GM21737 (cell line): ENCODE measurements around the gene UNC5A.

Source experiments
- ATAC-seq: cut with Tn5 transposase; IDR thresholded peaks from one replicate; pipeline ENCODE4 v1.9.1; 2021; ENCODE audit warnings: mild to moderate bottlenecking, moderate library complexity; ENCODE audit not compliant: unreplicated experiment

Gene UNC5A

DNA sequence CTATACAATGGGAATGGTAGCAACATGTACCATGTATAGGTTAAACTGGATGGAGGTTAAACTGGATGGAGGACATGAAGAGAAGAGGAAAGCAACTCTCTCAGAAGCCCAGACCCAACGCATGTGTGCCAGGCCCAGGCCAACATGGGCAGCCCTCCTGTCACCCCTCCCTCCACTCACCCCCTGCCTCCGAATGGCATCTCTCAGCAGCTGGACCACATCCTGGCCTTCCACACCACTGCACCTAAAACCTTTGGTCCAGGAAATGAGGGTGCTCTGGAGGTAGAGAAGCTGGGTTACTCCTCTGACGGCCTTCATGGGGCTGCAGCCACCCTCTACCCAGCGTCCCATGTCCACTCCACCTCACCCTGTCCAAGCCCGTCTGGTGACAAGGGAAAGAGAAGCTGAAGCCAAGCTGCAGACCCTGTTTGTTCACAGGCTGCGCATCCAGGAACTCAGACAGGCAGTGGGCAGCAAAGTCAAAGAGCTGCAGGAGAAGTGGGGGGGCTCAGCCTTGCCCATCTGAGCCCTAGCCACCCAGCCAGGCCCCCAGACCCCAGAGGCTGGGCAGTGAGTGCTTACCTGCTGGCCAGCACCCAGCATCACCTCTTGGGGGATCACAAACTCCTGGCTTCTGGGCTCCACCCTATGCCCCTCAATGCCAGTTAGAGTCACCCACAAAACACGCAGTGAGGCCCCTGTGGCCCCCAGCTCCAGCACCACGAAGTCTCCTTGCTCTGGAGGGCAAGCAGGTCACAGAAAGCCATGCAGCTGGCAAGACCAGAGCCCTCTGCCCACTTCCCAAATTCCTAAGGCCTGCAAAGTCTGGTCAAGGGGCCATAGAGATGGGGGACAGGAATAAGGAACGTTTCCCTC is 80.3 kb downstream of the UNC5A start:
- ATAC-seq: no peak

DNA sequence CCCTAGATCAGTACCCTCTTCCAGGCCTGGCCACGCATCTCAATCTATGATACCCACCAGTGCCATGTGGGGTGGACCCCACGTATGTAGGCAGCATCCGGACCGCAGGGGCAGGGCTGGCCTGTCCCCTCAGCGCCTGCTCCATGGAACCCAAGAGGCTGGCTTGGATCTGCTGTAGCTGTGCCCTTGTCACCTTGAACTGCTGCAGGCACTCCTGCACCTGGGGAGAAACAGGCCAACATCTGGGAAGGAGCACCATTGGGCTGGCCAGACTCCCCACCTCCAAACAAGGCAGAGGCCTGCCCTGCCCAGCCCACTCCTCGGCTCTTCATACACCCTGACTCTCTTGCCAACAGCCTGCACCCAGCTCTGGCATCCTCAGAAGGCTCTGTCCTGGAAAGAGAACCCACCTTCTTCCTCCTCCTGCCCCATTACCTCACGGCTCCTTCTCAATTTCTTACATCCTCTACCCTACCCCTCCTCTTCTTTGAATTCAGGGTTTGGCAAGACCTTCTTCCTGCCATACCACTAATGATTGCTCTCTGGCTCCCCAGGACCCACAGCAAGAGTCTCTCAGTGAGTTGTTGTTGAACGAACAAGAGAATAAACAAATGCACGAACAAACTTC is 81.1 kb downstream of the UNC5A start:
- ATAC-seq: no peak

DNA sequence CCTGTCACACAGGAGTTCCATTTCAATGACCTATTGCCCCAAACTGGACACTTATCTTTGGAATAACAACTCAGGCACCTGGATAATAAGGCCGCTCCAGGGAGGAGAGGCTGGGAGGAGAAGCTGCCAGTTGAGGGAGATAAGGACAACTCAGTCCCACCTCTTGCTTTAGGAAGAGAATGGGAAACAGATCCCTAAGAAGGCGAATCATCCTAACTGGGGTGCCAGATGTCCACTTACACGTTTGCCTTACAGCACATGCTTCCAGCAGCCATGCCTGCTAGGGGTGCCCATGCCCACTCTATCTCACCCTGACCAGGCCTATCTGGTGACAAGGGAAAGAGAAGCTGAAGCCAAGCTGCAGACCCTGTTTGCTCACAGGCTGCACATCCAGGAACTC is 82.3 kb downstream of the UNC5A start:
- ATAC-seq: no peak

DNA sequence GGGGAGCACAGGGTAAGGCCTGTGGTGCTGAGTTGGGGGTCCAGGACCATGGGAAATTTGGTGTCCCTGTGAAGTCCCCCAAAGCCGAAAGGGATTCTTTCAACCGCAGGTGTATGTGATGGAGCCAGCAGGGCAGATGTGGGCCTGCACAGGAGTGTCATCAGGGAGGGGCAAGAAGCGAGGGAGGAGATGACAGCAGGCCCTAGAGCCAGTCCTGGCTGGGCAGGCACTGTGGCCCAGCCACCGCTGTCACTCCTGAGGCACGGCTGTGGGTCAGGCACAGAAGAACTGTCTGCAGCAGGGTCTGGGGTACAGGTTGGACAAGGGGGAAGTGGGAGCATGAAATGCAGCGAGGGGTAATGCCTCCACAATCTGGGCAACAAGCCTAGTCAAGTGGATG is 83.9 kb downstream of the UNC5A start:
- ATAC-seq: no peak

DNA sequence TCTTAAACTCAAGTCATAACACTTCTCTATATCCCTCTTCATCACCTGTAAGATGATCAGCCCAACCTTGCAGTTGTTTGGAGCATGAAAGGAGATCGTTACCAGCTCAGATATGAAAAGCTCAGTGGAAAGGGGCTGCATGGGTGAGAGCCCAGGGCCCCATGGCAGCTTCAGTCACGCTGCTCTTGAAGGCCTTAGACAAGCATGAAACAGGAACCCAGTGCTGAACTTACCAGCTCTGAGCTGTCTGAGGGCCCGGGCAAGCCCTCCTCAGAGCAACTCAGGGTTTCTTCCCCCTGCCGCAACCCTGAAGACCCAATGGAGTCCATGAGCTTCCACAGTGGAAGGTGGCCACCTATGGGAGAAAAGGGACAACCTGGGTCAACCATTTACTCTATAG is 85.5 kb downstream of the UNC5A start:
- no peak for ATAC-seq

DNA sequence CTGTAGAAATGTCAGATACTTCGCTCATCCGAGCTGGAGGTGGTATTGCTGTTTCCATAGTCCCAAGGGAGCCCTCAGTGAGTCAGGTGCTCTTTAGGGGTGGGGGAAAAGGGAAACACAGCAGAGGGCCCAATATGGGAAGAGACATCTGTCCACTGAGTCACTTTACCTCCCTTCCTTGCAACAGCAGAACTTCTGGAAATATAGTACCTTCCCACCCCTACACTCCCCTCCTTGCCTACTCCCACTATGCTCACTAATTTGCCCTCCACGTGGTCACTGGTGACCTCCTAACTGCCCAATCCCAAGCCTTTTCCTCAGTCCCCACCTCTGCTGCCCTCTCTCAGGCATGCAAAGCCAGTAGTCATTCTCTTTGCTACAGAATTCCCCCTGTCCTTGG is 86.9 kb downstream of the UNC5A start:
- no peak for ATAC-seq

DNA sequence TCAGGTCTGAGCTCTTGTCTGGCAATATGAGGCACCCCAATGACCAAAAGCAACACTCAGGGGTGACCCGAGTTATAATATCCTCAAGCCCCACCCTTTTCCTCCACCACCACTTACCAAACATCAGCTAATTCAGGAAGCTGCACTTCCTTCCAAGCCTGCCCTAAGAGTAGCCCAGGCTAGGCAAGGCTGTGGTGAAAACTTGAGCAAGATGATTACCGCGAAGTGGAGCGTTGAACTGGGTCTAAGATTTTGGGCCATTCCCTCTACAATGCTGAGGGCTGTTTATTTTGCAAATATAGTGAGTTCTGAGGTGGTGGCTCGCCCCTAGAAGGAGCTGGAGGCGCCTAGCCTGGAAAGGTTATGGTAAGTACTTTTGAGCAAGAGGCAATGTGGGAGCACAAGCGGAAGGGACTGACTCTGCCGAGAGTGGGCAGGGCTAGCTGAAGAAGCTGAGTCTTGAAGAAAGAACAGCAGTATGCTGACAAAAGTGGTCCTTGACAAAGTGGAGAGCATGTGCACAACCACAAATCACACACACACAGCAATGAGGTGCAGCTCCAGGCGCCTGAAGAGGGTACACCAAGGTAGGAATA is 89.0 kb downstream of the UNC5A start, which contains the start of gene HK3:
TSS of gene HK3 (minus strand) at position 51 of the 596 bp plus-strand sequence. CDS start 3,187 bp downstream, outside the sequence.
- ATAC-seq: no peak

DNA sequence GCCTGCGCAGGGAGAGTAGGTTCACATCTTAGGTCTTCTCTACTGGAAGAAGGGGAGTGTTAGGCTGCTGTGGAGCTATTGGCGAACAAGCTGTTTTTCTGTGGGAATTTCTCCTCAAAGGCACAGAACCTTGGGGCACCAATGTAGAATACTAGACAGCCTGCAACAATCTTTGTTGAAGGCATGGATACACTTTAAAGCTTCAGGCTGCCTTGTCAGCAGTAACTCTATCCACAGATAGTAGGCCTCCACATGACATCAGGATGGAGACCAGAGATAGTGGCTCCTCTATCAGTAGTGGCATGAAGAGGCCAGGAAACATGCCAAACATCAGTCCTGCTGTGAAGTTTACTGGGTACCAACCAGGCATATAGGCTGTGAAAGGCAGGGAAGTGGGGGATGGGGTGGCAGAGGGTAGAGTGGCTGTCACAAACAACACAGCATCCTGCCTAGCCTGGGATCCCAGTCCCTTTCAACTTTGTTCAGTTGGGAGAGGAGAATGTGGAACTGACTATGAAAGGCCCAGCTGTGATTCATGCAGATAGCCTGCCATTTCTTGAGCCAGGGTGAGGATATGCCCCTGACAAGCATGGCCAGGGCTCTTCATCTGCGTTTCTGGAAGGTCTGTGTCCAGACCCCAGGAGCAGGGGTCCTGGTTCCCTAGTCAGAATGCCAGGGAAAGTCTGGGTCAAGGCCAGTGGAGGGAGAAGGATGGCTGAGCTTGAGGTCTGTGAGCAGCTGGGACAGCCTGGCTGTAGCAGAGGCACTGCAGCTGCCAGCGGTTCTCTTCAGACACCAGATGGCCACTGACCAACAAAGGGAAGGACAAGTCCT is 89.8 kb downstream of the UNC5A start:
- no peak for ATAC-seq

DNA sequence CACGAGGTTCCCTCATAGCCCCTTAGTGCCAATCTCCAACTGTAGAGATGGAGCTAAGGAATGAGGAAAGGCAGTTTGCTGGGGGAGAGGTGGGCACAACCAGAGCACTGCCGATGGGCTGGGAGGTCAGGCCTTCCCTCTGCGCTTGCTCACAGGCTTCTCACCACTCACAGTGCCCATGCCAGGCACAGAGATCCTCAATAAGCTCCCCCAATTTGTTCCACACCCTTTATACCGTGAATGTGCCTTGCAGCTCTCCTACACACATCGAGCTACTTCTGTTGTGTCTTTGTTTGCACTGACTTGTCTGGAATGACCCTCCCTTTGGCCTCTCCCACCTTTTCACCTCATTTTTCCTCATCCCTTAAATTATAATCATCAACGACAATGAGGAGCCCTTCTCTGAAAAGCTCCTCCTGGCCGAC is 90.4 kb downstream of the UNC5A start:
- no peak for ATAC-seq

DNA sequence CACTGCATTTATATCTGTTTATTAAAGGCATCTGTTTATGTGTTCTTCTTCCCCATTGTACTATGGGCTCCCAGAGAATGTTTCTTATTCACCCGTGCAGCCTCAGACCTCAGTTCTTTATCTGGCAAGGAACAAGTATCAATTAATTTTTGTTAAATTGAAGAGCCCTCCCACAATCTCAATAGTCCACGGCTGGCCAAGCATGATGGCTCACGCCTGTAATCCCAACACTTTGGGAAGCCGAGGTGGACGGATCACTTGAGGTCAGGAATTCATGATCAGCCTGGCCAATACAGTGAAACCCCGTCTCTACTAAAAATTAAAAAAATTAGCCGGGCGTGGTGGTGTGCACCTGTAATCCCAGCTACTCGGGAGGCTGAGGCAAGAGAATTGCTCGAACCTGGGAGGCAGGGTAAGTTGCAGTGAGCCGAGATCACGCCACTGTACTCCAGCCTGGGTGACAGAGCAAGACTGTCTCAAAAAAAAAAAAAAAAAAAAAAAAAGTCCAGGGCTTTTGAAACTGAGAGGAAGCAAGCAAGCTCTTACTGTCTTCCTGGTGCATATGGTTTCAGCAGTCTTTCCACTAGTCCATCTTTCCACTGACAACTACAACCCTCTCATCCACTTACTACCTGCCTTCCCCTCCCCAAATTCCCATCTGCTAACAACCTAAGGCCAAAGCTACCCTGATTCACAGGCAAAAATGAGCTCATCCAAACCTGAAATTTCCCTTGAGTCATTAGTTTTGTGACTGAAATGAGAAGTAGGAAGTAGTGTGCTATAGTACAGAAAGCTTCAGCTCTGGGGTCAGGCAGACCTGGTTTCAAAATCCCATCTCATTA is 91.1 kb downstream of the UNC5A start:
- ATAC-seq: peak; percentile 48

DNA sequence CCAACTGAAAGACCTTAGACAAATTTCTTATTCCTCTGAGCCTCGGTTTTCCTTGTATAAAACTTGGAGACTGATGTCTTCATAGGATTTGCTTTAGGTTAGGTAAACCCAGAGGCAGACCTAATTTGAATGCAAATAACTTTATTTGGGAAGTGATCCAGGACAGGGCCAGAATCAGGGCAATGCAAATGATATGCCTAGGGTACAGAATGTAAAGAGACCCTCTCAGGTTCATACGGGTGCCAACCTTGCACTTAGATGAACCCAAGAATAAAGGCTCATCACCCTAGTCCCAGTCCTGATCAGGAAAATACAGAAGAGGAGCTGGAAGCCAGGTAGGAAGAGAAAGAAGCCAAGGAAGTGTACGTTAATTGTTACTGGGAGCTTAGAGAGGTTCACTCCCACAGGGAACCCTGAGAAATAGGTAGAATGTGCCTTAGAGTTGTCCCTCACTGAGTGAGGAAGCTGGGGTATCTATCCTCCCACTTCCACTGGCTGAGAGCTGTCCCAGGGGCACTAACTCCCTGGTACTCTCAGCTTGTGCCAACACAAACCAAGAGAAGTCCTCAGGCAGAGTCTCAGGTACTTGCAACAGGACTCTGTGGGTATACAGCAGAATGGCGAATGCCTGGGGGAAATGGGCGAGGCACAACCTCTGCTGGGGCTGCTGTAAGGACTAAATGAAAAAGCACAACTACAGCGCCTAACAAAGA is 91.9 kb downstream of the UNC5A start:
- no peak for ATAC-seq

DNA sequence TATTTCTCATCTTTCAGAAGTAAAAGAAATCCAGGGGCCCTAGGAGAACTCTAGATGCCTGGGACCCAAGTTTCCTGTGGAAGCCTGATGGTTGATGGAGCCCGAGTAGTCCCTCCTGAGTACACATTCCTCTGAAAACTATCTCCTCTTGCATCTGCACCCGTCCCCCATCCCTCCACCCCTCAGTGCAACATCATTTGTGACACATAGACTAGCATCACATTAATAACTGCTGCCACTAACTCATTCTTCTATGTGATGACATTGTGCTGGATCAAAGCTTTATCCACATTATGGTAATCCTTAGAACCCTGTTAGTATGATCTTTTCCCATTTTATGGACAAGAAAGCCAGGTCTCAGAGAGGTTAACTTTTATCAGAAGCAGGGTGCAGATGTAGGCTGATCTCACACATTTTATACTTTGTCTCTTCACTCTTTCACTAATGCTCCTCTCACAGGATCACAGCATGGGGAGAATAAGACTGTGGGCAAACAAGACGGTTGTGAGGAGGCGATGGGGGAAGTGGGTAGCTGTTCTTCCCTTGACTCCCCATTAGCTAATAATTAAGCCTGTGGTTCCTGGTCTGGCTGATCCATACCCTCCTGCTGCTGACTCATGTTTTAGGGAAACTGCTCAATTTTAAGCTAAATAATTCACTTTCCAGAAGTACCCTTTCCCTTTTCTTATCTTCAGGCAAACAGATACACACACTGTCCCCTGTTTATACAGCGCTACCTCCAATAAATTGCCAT is 92.7 kb downstream of the UNC5A start:
- no peak for ATAC-seq

DNA sequence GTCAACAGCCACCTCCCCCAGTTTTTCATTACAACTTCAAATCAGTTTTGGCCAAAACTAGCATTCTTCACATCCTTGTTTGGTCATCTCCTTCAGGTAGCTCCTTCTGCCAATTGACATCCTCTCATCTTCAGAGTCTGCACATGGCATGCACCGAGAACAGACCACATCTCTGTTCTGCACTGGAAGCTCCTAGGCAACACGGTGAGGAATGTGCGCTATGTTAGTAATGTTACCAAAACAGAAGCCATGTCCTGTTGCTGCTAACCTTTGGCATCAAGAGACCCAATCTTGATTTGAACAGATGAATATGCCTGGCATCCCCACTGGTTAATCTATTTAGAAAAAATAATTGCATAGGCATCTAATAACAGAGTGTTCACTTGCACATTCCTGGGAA is 93.9 kb downstream of the UNC5A start:
- no peak for ATAC-seq

DNA sequence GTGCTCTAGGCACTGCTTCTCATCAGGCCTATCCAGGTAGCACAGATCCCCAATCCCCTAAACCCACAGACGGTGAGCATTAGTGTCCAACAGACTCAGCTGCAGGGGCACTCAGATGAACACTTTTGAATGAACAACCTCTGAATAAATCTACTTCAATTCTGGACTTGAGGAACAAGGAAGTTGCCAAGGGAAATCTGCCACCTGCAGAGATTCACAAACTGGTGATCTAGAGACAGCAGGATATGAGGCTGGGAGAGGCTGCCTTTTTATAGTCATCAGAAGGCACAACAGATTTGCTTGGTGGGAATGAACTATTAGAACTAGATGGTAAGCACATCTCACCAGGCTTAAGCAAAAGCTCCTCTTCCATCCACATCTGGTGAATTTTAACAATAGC is 95.8 kb downstream of the UNC5A start:
- ATAC-seq: no peak

DNA sequence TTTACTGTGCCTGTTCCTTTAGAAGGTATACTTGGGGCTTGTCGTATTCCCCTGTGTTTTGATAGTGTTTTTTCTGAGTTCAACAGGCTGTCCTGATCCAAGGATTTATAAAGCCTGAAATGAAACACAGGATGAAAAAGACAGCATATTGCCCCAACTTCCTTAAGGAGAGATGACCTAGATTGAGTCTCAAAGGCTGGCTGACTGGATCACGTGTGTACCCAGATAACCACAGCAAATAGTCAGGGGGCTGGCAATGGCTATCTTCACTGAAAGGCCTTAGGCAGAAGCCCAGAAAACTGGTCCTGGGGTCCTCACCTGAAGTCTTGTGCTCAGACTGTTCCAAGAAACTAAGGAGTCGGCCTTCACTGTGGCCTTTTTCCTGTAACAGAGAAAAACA is 96.4 kb downstream of the UNC5A start:
- ATAC-seq: no peak

DNA sequence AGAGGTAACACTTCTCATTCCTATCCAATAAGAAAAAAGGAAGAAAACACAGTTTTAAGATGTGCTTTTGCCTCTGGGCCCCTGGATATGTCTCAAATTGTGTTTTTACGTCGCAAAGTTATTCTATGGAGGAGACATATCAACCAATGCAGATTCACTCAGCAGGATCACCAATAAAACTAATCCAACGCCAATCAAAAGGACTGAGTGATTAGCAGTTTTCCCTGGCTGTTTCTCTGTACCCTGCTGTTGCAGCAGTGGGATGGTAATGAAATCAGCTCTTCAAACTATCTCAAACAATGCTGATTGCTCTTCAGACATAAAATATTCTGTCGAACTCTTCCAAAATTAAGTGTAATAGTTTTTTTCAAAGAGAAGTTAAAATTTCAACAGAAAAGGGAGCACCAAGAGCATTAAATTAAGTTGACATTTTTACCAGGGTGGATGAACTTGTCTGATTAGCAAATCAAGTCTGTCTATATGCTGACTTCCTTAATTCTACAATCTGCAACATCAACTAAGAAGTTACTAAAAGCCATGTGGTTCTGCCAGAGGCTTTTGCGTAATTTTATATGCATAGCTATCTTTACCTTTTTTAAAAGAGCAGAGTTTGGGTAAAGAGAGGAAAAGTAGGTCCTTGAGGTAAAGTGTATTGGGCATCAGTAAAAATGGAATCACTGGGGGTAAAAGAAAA is 98.5 kb downstream of the UNC5A start:
- ATAC-seq: no peak

DNA sequence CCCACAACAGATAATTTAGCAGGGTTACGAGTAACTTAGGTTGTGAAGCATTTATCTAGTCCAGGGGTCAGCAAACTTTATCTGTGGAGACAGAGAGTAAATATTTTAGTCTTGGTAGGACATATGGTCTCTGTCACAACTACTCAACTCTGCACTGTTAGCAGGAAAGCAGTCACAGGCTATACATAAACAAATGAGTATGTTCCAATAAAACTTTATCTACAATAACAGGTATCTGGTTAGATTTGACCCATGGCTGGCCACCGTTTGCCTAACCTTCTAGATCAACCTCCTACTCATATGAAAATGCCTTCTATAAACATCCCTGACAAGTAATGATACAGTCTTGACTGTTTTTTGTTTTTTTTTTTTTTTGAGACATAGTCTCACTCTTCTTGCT is 101.8 kb downstream of the UNC5A start:
- ATAC-seq: no peak

DNA sequence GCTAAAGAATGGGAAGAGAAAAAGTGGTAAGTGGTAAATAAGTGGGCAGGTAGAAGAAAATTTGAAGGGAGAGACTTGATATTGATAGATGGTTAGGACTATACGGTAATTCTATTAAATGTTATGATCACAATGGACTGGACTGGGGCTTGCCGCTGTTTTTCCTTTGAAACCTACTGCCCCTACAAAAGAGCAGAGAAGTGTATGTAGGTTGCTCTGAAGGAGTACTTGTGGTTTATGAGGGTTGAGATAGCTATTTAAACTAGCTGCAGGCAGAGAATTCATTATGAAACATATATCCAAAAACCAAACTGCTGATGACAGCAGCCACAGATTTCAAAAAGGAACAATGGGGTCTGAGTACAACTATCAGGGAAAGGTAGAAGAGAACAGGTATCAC is 105.5 kb downstream of the UNC5A start:
- no peak for ATAC-seq
